Smooth muscle cell (in vitro differentiated cells): ENCODE data around the gene MCM7. TPM values are rescaled to one million over a fixed set of nuclear protein-coding genes. Genes with fewer than 3 reads are reported as not detected.

ENCODE experiments used
- DNase-seq: peaks from one replicate; lab custom pipeline; 2025; ENCODE audit not compliant: unreplicated experiment; lab: John Stamatoyannopoulos, UW
- H2AFZ ChIP-seq: fragments of 200-600 bp; sonication (generic); 2 replicates; pipeline ENCODE4 v1.6.0; 2016; ENCODE audit warnings: antibody characterized with exemption, low read depth, mild to moderate bottlenecking
- H3F3A ChIP-seq: fragments of 200-600 bp; sonication (generic); 2 replicates; pipeline ENCODE4 v1.6.0; 2017; ENCODE audit warnings: antibody characterized with exemption, low read depth
- H3K27ac ChIP-seq: fragments of 200-600 bp; sonication (generic); 2 replicates; pipeline ENCODE4 v1.5.1; 2016; ENCODE audit warnings: low read depth, mild to moderate bottlenecking
- H3K27me3 ChIP-seq: fragments of 200-600 bp; sonication (generic); 2 replicates; pipeline ENCODE4 v1.6.1; 2016; ENCODE audit warnings: low read depth, mild to moderate bottlenecking
- H3K36me3 ChIP-seq: fragments of 200-600 bp; sonication (generic); 2 replicates; pipeline ENCODE4 v1.5.1; 2016; ENCODE audit warnings: low read depth
- H3K4me1 ChIP-seq: fragments of 200-600 bp; sonication (generic); 2 replicates; pipeline ENCODE4 v1.5.1; 2016; ENCODE audit warnings: low read depth
- H3K4me2 ChIP-seq: fragments of 200-600 bp; sonication (generic); 2 replicates; pipeline ENCODE4 v1.6.0; 2016; ENCODE audit warnings: mild to moderate bottlenecking
- H3K4me3 ChIP-seq: fragments of 200-600 bp; sonication (generic); 2 replicates; pipeline ENCODE4 v1.5.1; 2016; ENCODE audit warnings: mild to moderate bottlenecking
- H3K79me2 ChIP-seq: fragments of 200-600 bp; sonication (generic); 2 replicates; pipeline ENCODE4 v1.6.0; 2016; ENCODE audit warnings: low read depth, mild to moderate bottlenecking
- H3K9ac ChIP-seq: fragments of 200-600 bp; sonication (generic); 2 replicates; pipeline ENCODE4 v1.6.0; 2016; ENCODE audit warnings: low read depth
- H3K9me3 ChIP-seq: fragments of 200-600 bp; sonication (generic); replicated peaks from 2 replicates; pipeline ENCODE4 v1.5.1; 2016; ENCODE audit warnings: low read depth
- H4K20me1 ChIP-seq: fragments of 200-600 bp; sonication (generic); 2 replicates; pipeline ENCODE4 v1.6.0; 2016; ENCODE audit warnings: low read depth
- CTCF ChIP-seq: fragments of 200-600 bp; sonication (generic); IDR thresholded peaks from 2 replicates; pipeline ENCODE4 v1.5.1; 2017; ENCODE audit warnings: borderline replicate concordance, mild to moderate bottlenecking, antibody characterized with exemption; ENCODE audit not compliant: insufficient read depth, poor library complexity, severe bottlenecking
- WGBS: methylation state at CpG from one replicate; pipeline ENCODE4 v1.1.7; 2016; ENCODE audit warnings: low lambda C conversion rate; 5-methylcytosine and 5-hydroxymethylcytosine counted together
- polyA plus RNA-seq: library from polyadenylated mRNA; unstranded; fragments of >200 nt; fragmentation: Nextera tagmentation; extraction: Ambion mirVana; gene quantifications from 2 replicates; pipeline ENCODE4 v1.2.1, GENCODE V29; 2016
- total RNA-seq: library from RNA; depleted of rRNA; stranded (reverse); fragments of >200 nt; gene quantifications from 2 replicates; pipeline ENCODE4 v1.2.3, GENCODE V29; 2014

Gene MCM7
- total and polyA plus RNA-seq, 2 experiments from 2014 or later: 47.6 to 56.9 TPM

DNA sequence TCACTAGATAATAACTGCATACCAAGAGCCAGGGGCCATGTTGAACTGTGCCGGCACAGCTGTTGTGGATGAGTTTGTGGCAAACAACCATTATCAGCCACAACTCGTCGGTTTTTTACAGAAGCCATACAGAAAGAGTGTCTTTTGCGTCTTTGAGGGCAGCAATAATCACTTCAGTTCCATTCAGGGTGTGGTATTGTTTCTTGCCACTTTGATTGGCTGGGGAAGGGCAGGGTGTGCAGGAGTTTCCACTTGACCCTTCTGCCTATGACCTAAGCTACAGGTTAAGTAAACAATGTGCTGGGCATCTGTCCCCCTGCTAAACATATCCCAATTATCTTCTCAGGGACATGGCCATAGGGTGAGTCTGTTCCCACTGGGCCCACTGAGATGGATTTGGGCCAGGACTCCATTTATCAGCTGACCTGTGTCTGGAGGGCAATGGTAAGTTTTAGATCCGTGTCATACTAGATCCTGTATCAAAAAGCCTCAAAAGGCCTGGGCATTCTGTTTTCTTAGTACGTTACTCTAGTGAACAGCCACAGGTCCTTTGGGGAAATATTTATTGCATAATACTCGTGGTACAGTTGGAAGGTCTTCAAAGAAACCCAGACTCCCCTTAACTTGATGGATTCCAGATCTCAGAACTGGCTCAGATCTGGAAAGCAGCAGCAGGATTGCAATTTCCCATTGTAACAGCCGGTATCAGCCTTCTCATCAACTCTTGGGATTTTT, 35.6 kb downstream of the MCM7 start:
- DNase-seq: no peak

GRCh38 chr7:100064162-100064561, 37.0 kb downstream of the MCM7 start:
- no peak overlapping the region for H3K9ac ChIP-seq
- H3K36me3 ChIP-seq: peaks cover 5% of the 10 kb centered on the region
- H2AFZ ChIP-seq: no peak overlapping the region
- H3F3A ChIP-seq: peaks cover 28% of the 10 kb centered on the region
- no peaks in the 10 kb centered on the region for H3K9me3 ChIP-seq
- no peak for DNase-seq
- 87% methylated on average over 9 of the region's 9 CpGs for WGBS
- H3K27me3 ChIP-seq: no peaks in the 10 kb centered on the region
- H3K79me2 ChIP-seq: no peaks in the 10 kb centered on the region
- no peak overlapping the region for H3K4me2 ChIP-seq
- H3K4me1 ChIP-seq: no peaks in the 10 kb centered on the region
- H3K4me3 ChIP-seq: no peak overlapping the region
- no peak overlapping the region for H3K27ac ChIP-seq
- H4K20me1 ChIP-seq: no peaks in the 10 kb centered on the region
- no peak for TF ChIP-seq CTCF

More for the DNA sequence above, 35.6 kb downstream of the MCM7 start:
- peaks cover 12% of the 10 kb centered on the region for H3K36me3 ChIP-seq
- H3K79me2 ChIP-seq: no peaks in the 10 kb centered on the region
- H3K4me1 ChIP-seq: no peaks in the 10 kb centered on the region
- H3K9me3 ChIP-seq: peaks cover 11% of the 10 kb centered on the region
- no peaks in the 10 kb centered on the region for H4K20me1 ChIP-seq
- H3K27ac ChIP-seq: peak overlapping the region; percentile 3
- H3K27me3 ChIP-seq: no peaks in the 10 kb centered on the region
- no peak overlapping the region for H2AFZ ChIP-seq
- peaks cover 30% of the 10 kb centered on the region for H3F3A ChIP-seq
- H3K4me2 ChIP-seq: no peak overlapping the region
- no peak for TF ChIP-seq CTCF
- 40% methylated on average over 8 of the region's 8 CpGs for WGBS
- H3K4me3 ChIP-seq: no peak overlapping the region
- H3K9ac ChIP-seq: no peak overlapping the region

DNA sequence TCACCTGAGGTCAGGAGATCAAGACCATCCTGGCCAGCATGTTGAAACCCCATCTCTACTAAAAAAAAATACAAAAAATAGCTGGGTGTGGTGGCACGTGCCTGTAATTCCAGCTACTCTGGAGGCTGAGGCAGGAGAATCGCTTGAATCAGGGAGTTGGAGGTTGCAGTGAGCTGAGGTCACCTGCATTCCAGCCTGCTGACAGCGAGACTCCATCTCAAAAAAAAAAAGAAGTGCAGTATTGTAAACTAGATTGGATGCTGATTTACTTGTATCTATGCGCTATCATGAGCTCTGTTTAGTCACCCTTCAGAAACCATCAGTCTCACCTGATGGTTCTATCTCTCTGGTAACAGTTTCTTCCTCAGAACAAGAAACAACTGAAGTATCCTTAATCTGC, 37.8 kb downstream of the MCM7 start:
- no peaks in the 10 kb centered on the region for H3K79me2 ChIP-seq
- TF ChIP-seq CTCF: no peak
- 97% methylated on average over 4 of the region's 4 CpGs for WGBS
- no peaks in the 10 kb centered on the region for H3K9me3 ChIP-seq
- no peak overlapping the region for H3K4me3 ChIP-seq
- no peak overlapping the region for H3K4me2 ChIP-seq
- no peaks in the 10 kb centered on the region for H4K20me1 ChIP-seq
- H3K9ac ChIP-seq: no peak overlapping the region
- no peak overlapping the region for H2AFZ ChIP-seq
- H3K4me1 ChIP-seq: no peaks in the 10 kb centered on the region
- no peaks in the 10 kb centered on the region for H3K27me3 ChIP-seq
- peaks cover 25% of the 10 kb centered on the region for H3F3A ChIP-seq
- no peak overlapping the region for H3K27ac ChIP-seq
- H3K36me3 ChIP-seq: peaks cover 5% of the 10 kb centered on the region
- DNase-seq: no peak

- H3K4me1 ChIP-seq: no peaks in the 10 kb centered on the region
- no peak overlapping the region for H3K4me2 ChIP-seq
- WGBS: 97% methylated on average over 11 of the region's 11 CpGs
- peaks cover 10% of the 10 kb centered on the region for H3F3A ChIP-seq
- no peaks in the 10 kb centered on the region for H3K9me3 ChIP-seq
- no peak overlapping the region for H3K4me3 ChIP-seq
- H3K79me2 ChIP-seq: no peaks in the 10 kb centered on the region
- no peak overlapping the region for H2AFZ ChIP-seq
- no peak overlapping the region for H3K9ac ChIP-seq
- H3K36me3 ChIP-seq: peaks cover 12% of the 10 kb centered on the region
- no peak for TF ChIP-seq CTCF
- DNase-seq: no peak
- no peaks in the 10 kb centered on the region for H4K20me1 ChIP-seq
- H3K27ac ChIP-seq: no peak overlapping the region
- H3K27me3 ChIP-seq: no peaks in the 10 kb centered on the region
These were observed 39.5 kb downstream of the MCM7 start for GRCh38 chr7:100061518-100062193.
